K562 (cell line): ENCODE data around the gene TRMT2A. TPM values are rescaled to one million over a fixed set of nuclear protein-coding genes. Genes with fewer than 3 reads are reported as not detected.

Experiments used
- GTF2B ChIP-seq: IDR thresholded peaks from 2 replicates; pipeline ENCODE4 v1.6.1; 2011; ENCODE audit not compliant: insufficient read length; ENCODE audit errors: extremely low read depth
- HNRNPH1 ChIP-seq: fragments of 200-400 bp; formaldehyde crosslinking; optimal IDR thresholded peaks from 2 replicates; pipeline ENCODE3; 2017; ENCODE audit warnings: low read depth, mild to moderate bottlenecking, low read length, moderate library complexity
- LARP7 ChIP-seq: fragments of 450-650 bp; IDR thresholded peaks from 2 replicates; pipeline ENCODE4 v1.6.1; 2016
- MNT ChIP-seq, 2 experiments: fragments of 450-650 bp; conservative IDR thresholded peaks; 2 replicates each; pipeline ENCODE4 v1.6.1; 2017; ENCODE audit warnings: mild to moderate bottlenecking in 2 of 2, moderate library complexity in 2 of 2
- NR1H2 ChIP-seq: sonication (generic); formaldehyde crosslinking; IDR thresholded peaks from 2 replicates; pipeline ENCODE4 v1.4.0; 2020; ENCODE audit warnings: mild to moderate bottlenecking, missing genetic modification reagents
- RBM34 ChIP-seq: fragments of 200-400 bp; formaldehyde crosslinking; IDR thresholded peaks from 2 replicates; pipeline ENCODE4 v1.6.1; 2018; ENCODE audit warnings: low read length, borderline replicate concordance; ENCODE audit not compliant: insufficient read depth
- SRSF9 ChIP-seq: fragments of 200-400 bp; formaldehyde crosslinking; IDR thresholded peaks from 2 replicates; pipeline ENCODE4 v1.6.1; 2017; ENCODE audit warnings: low read depth, low read length, borderline replicate concordance
- STAT5B ChIP-seq: fragments of 250-450 bp; sonication (Bioruptor Pico); IDR thresholded peaks from 2 replicates; pipeline ENCODE4 v1.8.0; 2021; ENCODE audit warnings: mild to moderate bottlenecking, inconsistent platforms
- TFE3 ChIP-seq: fragments of 450-650 bp; formaldehyde crosslinking; IDR thresholded peaks from 2 replicates; pipeline ENCODE4 v1.4.0; 2020; ENCODE audit warnings: mild to moderate bottlenecking, mixed read lengths
- THRA ChIP-seq: fragments of 450-650 bp; IDR thresholded peaks from 2 replicates; pipeline ENCODE4 v1.6.1; 2017; ENCODE audit warnings: mild to moderate bottlenecking, moderate library complexity
- XRCC5 ChIP-seq: fragments of 200-400 bp; formaldehyde crosslinking; IDR thresholded peaks from 2 replicates; pipeline ENCODE4 v1.6.1; 2017; ENCODE audit warnings: low read depth, mild to moderate bottlenecking, low read length
- ZFPM2 ChIP-seq: fragments of 250-450 bp; sonication (Bioruptor Pico); IDR thresholded peaks from 2 replicates; pipeline ENCODE4 v1.5.1; 2022; ENCODE audit warnings: mild to moderate bottlenecking
- ZKSCAN3 ChIP-seq: fragments of 250-450 bp; sonication (Bioruptor Pico); IDR thresholded peaks from 2 replicates; pipeline ENCODE4 v1.4.0; 2020
- ZNF436 ChIP-seq: fragments of 250-450, 450-650 bp; sonication (Bioruptor Pico); formaldehyde crosslinking; IDR thresholded peaks from 2 replicates; pipeline ENCODE4 v1.7.0; 2020; ENCODE audit warnings: mild to moderate bottlenecking
- ZNF77 ChIP-seq: fragments of 250-450 bp; sonication (Bioruptor Pico); IDR thresholded peaks from 2 replicates; pipeline ENCODE4 v1.5.0; 2020
- polyA plus RNA-seq, 8 experiments: library from polyadenylated mRNA; depleted of rRNA in 4 of 8; stranded (reverse) in 5 of 8; unstranded in 3 of 8; fragments of >200 nt; fragmentation: Nextera tagmentation in 2 of 8; fragmentation: Illumina TruSeq in 1 of 8; extraction: Ambion mirVana in 2 of 8; extraction: Trizol in 1 of 8; gene quantifications; 2 replicates each; pipeline versions ENCODE4 v1.2.1 to v1.2.3, GENCODE V29; 2011 to 2014; ENCODE audit warnings: inconsistent platforms in 1 of 8, missing spikeins in 1 of 8
- total RNA-seq, 7 experiments: library from RNA; depleted of rRNA in 6 of 7; stranded (reverse); fragments of >200 nt in 6 of 7; fragmentation: Illumina TruSeq in 2 of 7; extraction: Trizol in 2 of 7; gene quantifications; 2 replicates each; pipeline versions ENCODE4 v1.2.1 to v1.2.3, GENCODE V29; 2011 to 2021; ENCODE audit warnings: low replicate concordance in 1 of 7
- TF ChIP-seq, protein P1 (sequence below): fragments of 450-650 bp; IDR thresholded peaks from 2 replicates; pipeline ENCODE4 v1.6.1; 2016
- TF ChIP-seq, protein P2 (sequence below): sonication (generic); formaldehyde crosslinking; IDR thresholded peaks from 2 replicates; pipeline ENCODE4 v1.8.0; 2022; ENCODE audit warnings: mild to moderate bottlenecking, missing genetic modification reagents

TRMT2A gene
- total and polyA plus RNA-seq, 9 of the 15 experiments (the other 6 are each of a cell fraction or from before 2014, with no cell fraction given): 1.6 to 265 (median 140) TPM

DNA sequence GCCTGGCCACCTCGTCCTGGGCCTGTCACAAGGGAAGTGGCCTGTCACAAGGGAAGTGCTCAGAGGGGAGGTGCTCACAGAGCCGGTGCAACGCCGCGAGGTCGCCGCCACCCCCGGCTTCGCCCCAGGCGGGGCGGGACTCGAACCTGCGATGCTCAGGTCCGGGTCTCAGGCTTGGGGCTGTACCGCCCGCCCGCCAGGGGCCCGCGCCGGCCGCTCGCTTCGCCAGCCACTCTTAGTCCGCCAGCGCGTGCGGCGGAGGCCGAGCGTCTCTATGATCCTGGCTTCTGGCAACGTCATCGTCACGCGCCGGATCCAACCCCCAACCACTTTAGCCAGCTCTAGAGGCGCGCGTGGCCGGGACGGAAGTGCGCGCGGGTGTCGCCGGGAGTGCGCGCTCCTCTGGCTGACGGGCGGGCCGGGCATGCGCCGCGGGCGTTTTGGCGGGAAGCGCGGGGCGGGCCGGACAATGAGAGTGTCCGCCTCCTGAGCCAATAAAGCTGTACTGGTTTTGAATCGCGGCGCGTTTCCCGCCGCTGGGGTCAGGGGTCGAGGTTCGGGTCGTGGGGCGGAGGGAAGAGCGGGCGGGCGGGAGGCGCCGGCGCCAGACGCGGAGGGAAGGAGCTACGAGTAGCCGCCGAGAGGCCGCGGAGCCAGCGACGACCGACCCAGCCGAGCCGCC lies at the start of gene TRMT2A (continued):
- peak; percentile 1; the same call in 1 of the 2 replicates for TF ChIP-seq TFE3 (CRISPR knock-in tag)
- TF ChIP-seq XRCC5: no peak
- TF ChIP-seq ZNF436: no peak
- TF ChIP-seq, protein P1, sequence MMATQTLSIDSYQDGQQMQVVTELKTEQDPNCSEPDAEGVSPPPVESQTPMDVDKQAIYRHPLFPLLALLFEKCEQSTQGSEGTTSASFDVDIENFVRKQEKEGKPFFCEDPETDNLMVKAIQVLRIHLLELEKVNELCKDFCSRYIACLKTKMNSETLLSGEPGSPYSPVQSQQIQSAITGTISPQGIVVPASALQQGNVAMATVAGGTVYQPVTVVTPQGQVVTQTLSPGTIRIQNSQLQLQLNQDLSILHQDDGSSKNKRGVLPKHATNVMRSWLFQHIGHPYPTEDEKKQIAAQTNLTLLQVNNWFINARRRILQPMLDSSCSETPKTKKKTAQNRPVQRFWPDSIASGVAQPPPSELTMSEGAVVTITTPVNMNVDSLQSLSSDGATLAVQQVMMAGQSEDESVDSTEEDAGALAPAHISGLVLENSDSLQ: no peak
- peak; percentile 94; the same call in 1 of the 2 replicates for TF ChIP-seq ZFPM2
- TF ChIP-seq NR1H2 (CRISPR knock-in tag): no peak
- no peak for TF ChIP-seq HNRNPH1
- TF ChIP-seq STAT5B (CRISPR knock-in tag): no peak
- no peak for TF ChIP-seq SRSF9
- TF ChIP-seq ZKSCAN3 (CRISPR knock-in tag): no peak
- TF ChIP-seq RBM34: no peak
- TF ChIP-seq THRA: no peak
- no peak for TF ChIP-seq GTF2B
- no peak for TF ChIP-seq LARP7
- TF ChIP-seq, protein P2, sequence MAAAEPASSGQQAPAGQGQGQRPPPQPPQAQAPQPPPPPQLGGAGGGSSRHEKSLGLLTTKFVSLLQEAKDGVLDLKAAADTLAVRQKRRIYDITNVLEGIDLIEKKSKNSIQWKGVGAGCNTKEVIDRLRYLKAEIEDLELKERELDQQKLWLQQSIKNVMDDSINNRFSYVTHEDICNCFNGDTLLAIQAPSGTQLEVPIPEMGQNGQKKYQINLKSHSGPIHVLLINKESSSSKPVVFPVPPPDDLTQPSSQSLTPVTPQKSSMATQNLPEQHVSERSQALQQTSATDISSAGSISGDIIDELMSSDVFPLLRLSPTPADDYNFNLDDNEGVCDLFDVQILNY (CRISPR knock-in tag): no peak
- TF ChIP-seq MNT (conservative IDR thresholded peaks at IDR 0.05): no peak
- no peak for TF ChIP-seq ZNF77
